Liver (tissue), 9 donors: ENCODE data around the gene CTAG1B. TPM values are rescaled to one million over a fixed set of nuclear protein-coding genes. Genes with fewer than 3 reads are reported as not detected.

ENCODE experiments used
- DNase-seq: peaks from one replicate; pipeline ENCODE4 v3.0.0-alpha.2; 2017; ENCODE audit warnings: low spot score
- H3K27ac ChIP-seq, 2 donors: one replicate each; pipeline ENCODE4 v1.7.0; 2013; ENCODE audit warnings: inconsistent platforms in 2 of 2, low read length in 2 of 2, control low read depth in 1 of 2, low read depth in 1 of 2, mild to moderate bottlenecking in 1 of 2
- H3K27me3 ChIP-seq, 4 donors: one replicate each; pipeline versions ENCODE4 v1.6.1 to v1.7.0; 2013; ENCODE audit warnings: low read length in 3 of 4, inconsistent platforms in 1 of 4, mild to moderate bottlenecking in 1 of 4, moderate library complexity in 1 of 4; ENCODE audit not compliant: control insufficient read depth in 4 of 4, insufficient read depth in 4 of 4
- H3K36me3 ChIP-seq, 4 donors: one replicate each; pipeline versions ENCODE4 v1.6.1 to v1.7.0; 2013; ENCODE audit warnings: low read length in 3 of 4, mild to moderate bottlenecking in 3 of 4, low read depth in 1 of 4, moderate library complexity in 1 of 4; ENCODE audit not compliant: control insufficient read depth in 4 of 4, insufficient read depth in 3 of 4
- H3K4me1 ChIP-seq, 4 donors: one replicate each; pipeline versions ENCODE4 v1.6.1 to v1.7.0; 2013; ENCODE audit warnings: low read length in 3 of 4, mild to moderate bottlenecking in 3 of 4, moderate library complexity in 1 of 4; ENCODE audit not compliant: control insufficient read depth in 4 of 4, insufficient read depth in 4 of 4
- H3K4me3 ChIP-seq, 3 donors: one replicate each; pipeline versions ENCODE4 v1.6.1 to v1.7.0; 2013; ENCODE audit warnings: low read length in 3 of 3, control low read depth in 1 of 3, low read depth in 1 of 3, mild to moderate bottlenecking in 1 of 3
- H3K9ac ChIP-seq, 2 donors: one replicate each; pipeline ENCODE4 v1.7.0; 2013; ENCODE audit warnings: low read length in 2 of 2, mild to moderate bottlenecking in 2 of 2, moderate library complexity in 2 of 2, control low read depth in 1 of 2, low read depth in 1 of 2
- H3K9me3 ChIP-seq, 4 donors: one replicate each; pipeline versions ENCODE4 v1.6.1 to v1.7.0; 2013; ENCODE audit warnings: low read length in 3 of 4; ENCODE audit not compliant: control insufficient read depth in 4 of 4
- EGR1 ChIP-seq, 2 donors: IDR thresholded peaks; 2 replicates each; pipeline ENCODE4 v1.6.1; 2016 to 2018; ENCODE audit warnings: antibody characterized with exemption in 2 of 2, low read depth in 2 of 2
- FOXA1 ChIP-seq: IDR thresholded peaks from 2 replicates; pipeline ENCODE4 v1.6.1; 2016; ENCODE audit warnings: antibody characterized with exemption
- FOXA2 ChIP-seq: IDR thresholded peaks from 2 replicates; pipeline ENCODE4 v1.6.1; 2016; ENCODE audit warnings: antibody characterized with exemption
- GABPA ChIP-seq, 2 donors: IDR thresholded peaks in 1 of 2; conservative IDR thresholded peaks in 1 of 2; 2 replicates each; pipeline ENCODE4 v1.6.1; 2016; ENCODE audit warnings: antibody characterized with exemption in 2 of 2, mild to moderate bottlenecking in 1 of 2, moderate library complexity in 1 of 2
- HNF4A ChIP-seq, 2 donors: conservative IDR thresholded peaks; 2 replicates each; pipeline ENCODE4 v1.6.1; 2016; ENCODE audit warnings: antibody characterized with exemption in 2 of 2, mild to moderate bottlenecking in 2 of 2
- HNF4G ChIP-seq: IDR thresholded peaks from 2 replicates; pipeline ENCODE4 v1.6.1; 2016; ENCODE audit warnings: antibody characterized with exemption
- JUND ChIP-seq, 2 donors: IDR thresholded peaks; 2 replicates each; pipeline ENCODE4 v1.6.1; 2016; ENCODE audit warnings: antibody characterized with exemption in 2 of 2
- RXRA ChIP-seq, 2 donors: IDR thresholded peaks; 2 replicates each; pipeline ENCODE4 v1.6.1; 2017 to 2018; ENCODE audit warnings: antibody characterized with exemption in 2 of 2, mild to moderate bottlenecking in 1 of 2
- SP1 ChIP-seq: IDR thresholded peaks from 2 replicates; pipeline ENCODE4 v1.6.1; 2018; ENCODE audit warnings: antibody characterized with exemption, mild to moderate bottlenecking
- TAF1 ChIP-seq: conservative IDR thresholded peaks from 2 replicates; pipeline ENCODE4 v1.6.1; 2016; ENCODE audit warnings: antibody characterized with exemption, mild to moderate bottlenecking
- WGBS: extraction: QIAGEN DNeasy Blood & Tissue Kit; methylation state at CpG from one replicate; pipeline ENCODE4 v1.1.7; 2013; 5-methylcytosine and 5-hydroxymethylcytosine counted together
- polyA plus RNA-seq, 2 donors: library from polyadenylated mRNA; stranded (reverse) in 1 of 2; unstranded in 1 of 2; fragments of 200-250 nt in 1 of 2; fragments of >200 nt in 1 of 2; fragmentation: Nextera tagmentation in 1 of 2; extraction: Ambion mirVana in 1 of 2; gene quantifications; one replicate each; pipeline versions ENCODE4 v1.2.1 to v1.2.3, GENCODE V29; 2013 to 2015
- total RNA-seq, 2 donors: library from RNA; depleted of rRNA; stranded (reverse); fragments of >200 nt; gene quantifications; one replicate each; pipeline ENCODE4 v1.2.3, GENCODE V29; 2014
- TF ChIP-seq, protein P1 (sequence below): IDR thresholded peaks from 2 replicates; pipeline ENCODE4 v1.6.1; 2016; ENCODE audit warnings: antibody characterized with exemption, mild to moderate bottlenecking
- TF ChIP-seq, protein P2 (sequence below): IDR thresholded peaks from 2 replicates; pipeline ENCODE4 v1.6.1; 2016; ENCODE audit warnings: antibody characterized with exemption
- TF ChIP-seq, protein P3 (sequence below): fragments of 150-350 bp; IDR thresholded peaks from 2 replicates; pipeline ENCODE4 v1.5.1; 2017; ENCODE audit warnings: improper control_type of control experiment, low read depth, low read length; ENCODE audit not compliant: missing input control
- donor health status: healthy.
- donor health status: healthy.
- donor health status: healthy.
- donor health status: healthy.
- donor health status: healthy.

The CTAG1B gene
- total and polyA plus RNA-seq, 4 donors: not detected

DNA sequence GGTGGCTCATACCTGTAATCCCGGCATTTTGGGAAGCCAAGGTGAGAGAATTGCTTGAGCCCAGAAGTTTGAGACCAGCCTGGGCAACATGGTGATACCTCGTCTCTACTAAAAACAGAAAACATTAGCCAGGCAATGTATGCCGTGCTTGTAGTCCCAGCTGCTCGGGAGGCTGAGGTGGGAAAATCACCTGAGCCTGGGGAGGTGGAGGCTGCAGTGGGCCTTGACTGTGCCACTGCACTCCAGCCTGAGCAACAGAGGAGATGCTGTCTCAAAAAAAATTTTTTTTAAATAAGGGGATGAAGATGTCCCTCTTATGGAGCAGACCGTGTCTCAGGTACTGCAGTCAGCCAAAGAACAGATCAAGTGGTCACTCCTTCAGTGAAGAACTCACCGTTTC is 13.5 kb downstream of the CTAG1B start:
- 98% methylated on average over 6 of the region's 6 CpGs for WGBS
- H3K4me1 ChIP-seq: peaks cover 1 to 11% (median 9%) of the 10 kb centered on the region in 4 donors
- TF ChIP-seq FOXA1 (no peak), RXRA (IDR thresholded peaks at IDR 0.05) (no peak), HNF4A (conservative IDR thresholded peaks at IDR 0.05) (no peak), FOXA2 (no peak), GABPA (IDR thresholded peaks at IDR 0.05 in 1 of 2, conservative IDR thresholded peaks at IDR 0.05 in 1 of 2) (no peak), EGR1 (IDR thresholded peaks at IDR 0.05; ENCODE audit: low read depth in 2 of 2) (no peak), JUND (IDR thresholded peaks at IDR 0.05) (no peak), SP1 (no peak), HNF4G (no peak)
- TF ChIP-seq, protein P1, sequence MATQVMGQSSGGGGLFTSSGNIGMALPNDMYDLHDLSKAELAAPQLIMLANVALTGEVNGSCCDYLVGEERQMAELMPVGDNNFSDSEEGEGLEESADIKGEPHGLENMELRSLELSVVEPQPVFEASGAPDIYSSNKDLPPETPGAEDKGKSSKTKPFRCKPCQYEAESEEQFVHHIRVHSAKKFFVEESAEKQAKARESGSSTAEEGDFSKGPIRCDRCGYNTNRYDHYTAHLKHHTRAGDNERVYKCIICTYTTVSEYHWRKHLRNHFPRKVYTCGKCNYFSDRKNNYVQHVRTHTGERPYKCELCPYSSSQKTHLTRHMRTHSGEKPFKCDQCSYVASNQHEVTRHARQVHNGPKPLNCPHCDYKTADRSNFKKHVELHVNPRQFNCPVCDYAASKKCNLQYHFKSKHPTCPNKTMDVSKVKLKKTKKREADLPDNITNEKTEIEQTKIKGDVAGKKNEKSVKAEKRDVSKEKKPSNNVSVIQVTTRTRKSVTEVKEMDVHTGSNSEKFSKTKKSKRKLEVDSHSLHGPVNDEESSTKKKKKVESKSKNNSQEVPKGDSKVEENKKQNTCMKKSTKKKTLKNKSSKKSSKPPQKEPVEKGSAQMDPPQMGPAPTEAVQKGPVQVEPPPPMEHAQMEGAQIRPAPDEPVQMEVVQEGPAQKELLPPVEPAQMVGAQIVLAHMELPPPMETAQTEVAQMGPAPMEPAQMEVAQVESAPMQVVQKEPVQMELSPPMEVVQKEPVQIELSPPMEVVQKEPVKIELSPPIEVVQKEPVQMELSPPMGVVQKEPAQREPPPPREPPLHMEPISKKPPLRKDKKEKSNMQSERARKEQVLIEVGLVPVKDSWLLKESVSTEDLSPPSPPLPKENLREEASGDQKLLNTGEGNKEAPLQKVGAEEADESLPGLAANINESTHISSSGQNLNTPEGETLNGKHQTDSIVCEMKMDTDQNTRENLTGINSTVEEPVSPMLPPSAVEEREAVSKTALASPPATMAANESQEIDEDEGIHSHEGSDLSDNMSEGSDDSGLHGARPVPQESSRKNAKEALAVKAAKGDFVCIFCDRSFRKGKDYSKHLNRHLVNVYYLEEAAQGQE: no peak
- TF ChIP-seq, protein P2, sequence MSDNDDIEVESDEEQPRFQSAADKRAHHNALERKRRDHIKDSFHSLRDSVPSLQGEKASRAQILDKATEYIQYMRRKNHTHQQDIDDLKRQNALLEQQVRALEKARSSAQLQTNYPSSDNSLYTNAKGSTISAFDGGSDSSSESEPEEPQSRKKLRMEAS: no peak
- H3K36me3 ChIP-seq: no peaks in the 10 kb centered on the region
- H3K27me3 ChIP-seq: no peaks in the 10 kb centered on the region
- H3K27ac ChIP-seq: no peak overlapping the region
- no peak for DNase-seq
- no peaks in the 10 kb centered on the region for H3K9me3 ChIP-seq
- no peak overlapping the region for H3K4me3 ChIP-seq
- no peak overlapping the region for H3K9ac ChIP-seq

DNA sequence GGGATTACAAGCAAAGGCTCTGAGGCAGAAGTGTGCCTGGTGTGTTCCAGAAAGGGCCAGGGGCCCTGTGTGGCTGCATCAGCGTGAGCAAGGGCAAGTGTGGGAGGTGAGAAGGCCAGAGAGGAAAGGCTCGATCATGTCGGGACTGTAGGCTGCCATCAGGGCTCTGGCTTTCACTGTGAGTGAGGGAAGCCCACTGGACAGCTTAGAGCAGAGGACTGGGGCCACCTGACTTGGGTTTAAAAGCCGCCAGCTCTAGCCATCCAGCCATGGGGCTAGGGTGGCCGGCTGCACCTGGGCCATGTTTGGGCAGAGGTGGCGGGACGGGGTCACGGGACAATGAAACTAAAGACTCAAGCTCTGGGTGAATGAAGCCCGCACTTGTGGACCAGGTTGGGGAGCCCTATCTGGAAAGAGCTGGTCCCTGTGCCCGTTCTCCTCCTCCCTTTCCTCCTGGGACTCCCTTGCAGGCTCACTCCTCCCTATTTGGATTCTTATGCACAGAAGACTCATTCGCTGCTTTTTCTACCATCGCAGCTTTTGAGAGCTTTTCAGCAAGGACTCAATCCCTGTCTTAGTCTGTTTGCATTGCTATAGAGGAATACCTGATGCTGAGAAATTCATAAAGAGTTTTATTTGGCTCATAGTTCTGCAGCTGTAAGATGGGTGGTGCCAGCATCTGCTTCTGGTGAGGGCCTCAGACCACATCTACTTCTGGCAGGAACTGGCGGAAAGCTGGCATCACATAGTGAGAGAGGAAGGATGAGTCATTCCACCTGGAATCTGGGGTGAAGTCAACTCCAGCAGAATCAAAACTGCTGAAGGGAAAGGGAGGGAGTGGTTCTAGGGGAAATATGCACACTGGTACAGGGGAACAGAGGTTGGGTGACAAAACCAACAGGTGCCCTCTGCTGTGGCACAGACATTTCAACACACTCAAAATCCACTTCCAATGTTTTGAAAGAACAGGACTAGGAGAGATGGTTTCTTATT is 15.3 kb downstream of the CTAG1B start:
- Histone ChIP-seq H3K9ac (no peak overlapping the region), H3K9me3 (no peaks in the 10 kb centered on the region), H3K4me3 (no peak overlapping the region), H3K36me3 (no peaks in the 10 kb centered on the region), H3K27me3 (no peaks in the 10 kb centered on the region), H3K4me1 (peaks cover 1 to 11% (median 9%) of the 10 kb centered on the region in 4 donors), H3K27ac (no peak overlapping the region)
- TF ChIP-seq, protein P3, sequence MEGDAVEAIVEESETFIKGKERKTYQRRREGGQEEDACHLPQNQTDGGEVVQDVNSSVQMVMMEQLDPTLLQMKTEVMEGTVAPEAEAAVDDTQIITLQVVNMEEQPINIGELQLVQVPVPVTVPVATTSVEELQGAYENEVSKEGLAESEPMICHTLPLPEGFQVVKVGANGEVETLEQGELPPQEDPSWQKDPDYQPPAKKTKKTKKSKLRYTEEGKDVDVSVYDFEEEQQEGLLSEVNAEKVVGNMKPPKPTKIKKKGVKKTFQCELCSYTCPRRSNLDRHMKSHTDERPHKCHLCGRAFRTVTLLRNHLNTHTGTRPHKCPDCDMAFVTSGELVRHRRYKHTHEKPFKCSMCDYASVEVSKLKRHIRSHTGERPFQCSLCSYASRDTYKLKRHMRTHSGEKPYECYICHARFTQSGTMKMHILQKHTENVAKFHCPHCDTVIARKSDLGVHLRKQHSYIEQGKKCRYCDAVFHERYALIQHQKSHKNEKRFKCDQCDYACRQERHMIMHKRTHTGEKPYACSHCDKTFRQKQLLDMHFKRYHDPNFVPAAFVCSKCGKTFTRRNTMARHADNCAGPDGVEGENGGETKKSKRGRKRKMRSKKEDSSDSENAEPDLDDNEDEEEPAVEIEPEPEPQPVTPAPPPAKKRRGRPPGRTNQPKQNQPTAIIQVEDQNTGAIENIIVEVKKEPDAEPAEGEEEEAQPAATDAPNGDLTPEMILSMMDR: no peak
- TF ChIP-seq TAF1 (no peak), HNF4G (no peak), HNF4A (conservative IDR thresholded peaks at IDR 0.05) (peak in 1 of 2 donors; percentile 23), RXRA (IDR thresholded peaks at IDR 0.05) (peak in 1 of 2 donors; percentile 17), JUND (IDR thresholded peaks at IDR 0.05) (peak in 1 of 2 donors; percentile 73)
- 91% methylated on average over 13 of the region's 13 CpGs for WGBS
- DNase-seq: no peak
